HFFc6 (cell line): ENCODE measurements around the gene ATG16L2. TPM values are rescaled to one million over a fixed set of nuclear protein-coding genes. Genes with fewer than 3 reads are reported as not detected.

Experiments
- DNase-seq: peaks from one replicate; pipeline ENCODE4 v3.0.0-alpha.2; 2018
- H3K27ac Mint-ChIP-seq: 2 replicates; pipeline ENCODE4 v1.8.0; 2020; ENCODE audit warnings: mild to moderate bottlenecking, mixed read lengths
- H3K27me3 Mint-ChIP-seq: 2 replicates; pipeline ENCODE4 v1.8.0; 2021; ENCODE audit warnings: mild to moderate bottlenecking, moderate library complexity, mixed read lengths; ENCODE audit not compliant: insufficient read depth
- H3K36me3 Mint-ChIP-seq: 2 replicates; pipeline ENCODE4 v1.8.0; 2021; ENCODE audit warnings: low read depth, mixed read lengths
- H3K4me1 Mint-ChIP-seq: 2 replicates; pipeline ENCODE4 v1.8.0; 2020; ENCODE audit warnings: low read depth, mixed read lengths
- H3K4me3 Mint-ChIP-seq: 2 replicates; pipeline ENCODE4 v1.8.0; 2020; ENCODE audit warnings: mild to moderate bottlenecking, moderate library complexity, mixed read lengths
- H3K9me3 Mint-ChIP-seq: 2 replicates; pipeline ENCODE4 v1.8.0; 2020; ENCODE audit warnings: mild to moderate bottlenecking, mixed read lengths
- CTCF ChIP-seq: fragments of 200-600 bp; sonication (generic); IDR thresholded peaks from 2 replicates; pipeline ENCODE4 v1.5.0; 2021; ENCODE audit warnings: antibody characterized with exemption, mild to moderate bottlenecking
- total RNA-seq, 6 experiments: library from RNA; stranded (reverse); fragmentation: NEBNext Ultra II Directional; extraction: Animal tissue kit (Norgen Biotek cat#: 25700); gene quantifications; 2 replicates in 1 of 6; 3 replicates in 5 of 6; pipeline ENCODE4 v1.2.3, GENCODE V29; 2021

Gene ATG16L2
- total RNA-seq, 6 experiments from 2014 or later, result 5.4 to 9.5 (median 7.6) TPM

GRCh38 chr11:72793076-72793424 lies 21.2 kb upstream of the ATG16L2 start:
- no peaks in the 10 kb centered on the region; the same call in 1 of the 2 replicates for H3K9me3 Mint-ChIP-seq
- H3K4me1 Mint-ChIP-seq, result peaks cover 49% of the 10 kb centered on the region
- no peak for DNase-seq
- no peaks in the 10 kb centered on the region; the same call in 1 of the 2 replicates for H3K27me3 Mint-ChIP-seq
- no peaks in the 10 kb centered on the region for H3K36me3 Mint-ChIP-seq
- TF ChIP-seq CTCF, result no peak
- peak overlapping the region; percentile 96 for H3K27ac Mint-ChIP-seq
- peak overlapping the region; percentile 99 for H3K4me3 Mint-ChIP-seq

- H3K4me3 Mint-ChIP-seq, result peak within 1 kb of the TSS; percentile 99
- H3K9me3 Mint-ChIP-seq, result no peaks in the 10 kb centered on the region; the same call in 1 of the 2 replicates
- H3K4me1 Mint-ChIP-seq, result peaks cover 49% of the 10 kb centered on the region
- H3K27ac Mint-ChIP-seq, result peak within 1 kb of the TSS; percentile 96
- TF ChIP-seq CTCF, result peak; percentile 100
- DNase-seq, result peak; percentile 89
- H3K27me3 Mint-ChIP-seq, result no peaks in the 10 kb centered on the region; the same call in 1 of the 2 replicates
- H3K36me3 Mint-ChIP-seq, result no peaks in the 10 kb centered on the region
Measured at GRCh38 chr11:72793425-72794367, 20.5 kb upstream of the ATG16L2 start, which contains the start of gene STARD10. Gene STARD10, minus strand, starts transcription at chr11:72794047. Its CDS starts 12,866 bp downstream, at chr11:72781181.

- no peaks in the 10 kb centered on the region; the same call in 1 of the 2 replicates for H3K27me3 Mint-ChIP-seq
- no peaks in the 10 kb centered on the region for H3K36me3 Mint-ChIP-seq
- no peak for TF ChIP-seq CTCF
- H3K4me1 Mint-ChIP-seq, result peaks cover 15% of the 10 kb centered on the region
- no peak for DNase-seq
- H3K27ac Mint-ChIP-seq, result no peak overlapping the region
- no peak overlapping the region for H3K4me3 Mint-ChIP-seq
- H3K9me3 Mint-ChIP-seq, result no peaks in the 10 kb centered on the region; the same call in 1 of the 2 replicates
Measured at GRCh38 chr11:72798361-72798760, 15.8 kb upstream of the ATG16L2 start.

DNA sequence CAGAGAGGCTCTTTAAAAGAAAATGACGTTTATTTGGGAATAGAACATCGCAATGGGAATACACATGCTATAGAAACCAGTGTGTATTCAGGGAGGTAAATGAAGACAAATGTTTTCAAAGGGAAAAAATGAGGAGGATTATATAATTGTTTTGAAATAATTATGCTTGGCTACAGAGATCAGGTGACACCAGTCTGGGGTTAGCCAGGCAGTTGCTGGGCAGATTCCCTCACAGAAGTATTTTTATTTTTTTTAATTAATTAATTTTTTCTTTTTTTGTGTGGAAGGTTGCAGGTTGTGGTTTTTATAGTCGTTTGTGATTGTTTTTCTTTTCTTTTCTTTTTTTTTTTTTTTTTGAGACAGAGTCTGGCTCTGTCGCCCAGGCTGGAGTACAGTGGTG lies 14.8 kb upstream of the ATG16L2 start:
- H3K27me3 Mint-ChIP-seq, result no peaks in the 10 kb centered on the region; the same call in 1 of the 2 replicates
- peaks cover 6% of the 10 kb centered on the region for H3K4me1 Mint-ChIP-seq
- H3K36me3 Mint-ChIP-seq, result no peaks in the 10 kb centered on the region
- no peak for DNase-seq
- no peak for TF ChIP-seq CTCF
- H3K27ac Mint-ChIP-seq, result no peak overlapping the region
- H3K9me3 Mint-ChIP-seq, result no peaks in the 10 kb centered on the region; the same call in 1 of the 2 replicates
- H3K4me3 Mint-ChIP-seq, result no peak overlapping the region

DNA sequence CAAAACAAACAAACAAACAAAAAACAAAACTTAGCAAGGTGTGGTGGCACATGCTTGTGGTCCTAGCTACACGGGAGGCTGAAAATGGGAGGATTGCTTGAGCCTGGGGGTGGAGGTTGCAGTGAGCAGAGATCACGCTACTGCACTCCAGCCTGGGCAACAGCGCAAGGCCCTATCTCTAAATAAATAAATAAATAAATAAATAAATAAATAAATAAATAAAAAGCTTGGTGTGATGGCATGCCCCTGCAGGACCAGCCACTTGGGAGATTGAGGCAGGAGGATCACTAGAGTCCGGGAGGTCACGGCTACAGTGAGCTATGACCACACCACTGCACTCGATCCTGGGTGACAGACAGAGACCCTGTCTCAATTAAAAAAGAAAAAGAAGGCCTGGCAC lies 11.4 kb upstream of the ATG16L2 start:
- Mint-ChIP-seq H3K9me3 (no peaks in the 10 kb centered on the region), H3K4me3 (no peak overlapping the region), H3K27ac (no peak overlapping the region), H3K36me3 (0 out of 2 replicates have a peak, but pooled peaks cover 4% of the 10 kb centered on the region), H3K27me3 (no peaks in the 10 kb centered on the region; the same call in 1 of the 2 replicates), H3K4me1 (no peaks in the 10 kb centered on the region)
- DNase-seq, result no peak
- no peak for TF ChIP-seq CTCF
